ENCODE data around the gene RABL6.
"Not testable (repeated sequence)": the region's sequence is repeated elsewhere in the genome, so short reads cannot be mapped to it uniquely, and the experiment has no call there.

The RABL6 gene

DNA sequence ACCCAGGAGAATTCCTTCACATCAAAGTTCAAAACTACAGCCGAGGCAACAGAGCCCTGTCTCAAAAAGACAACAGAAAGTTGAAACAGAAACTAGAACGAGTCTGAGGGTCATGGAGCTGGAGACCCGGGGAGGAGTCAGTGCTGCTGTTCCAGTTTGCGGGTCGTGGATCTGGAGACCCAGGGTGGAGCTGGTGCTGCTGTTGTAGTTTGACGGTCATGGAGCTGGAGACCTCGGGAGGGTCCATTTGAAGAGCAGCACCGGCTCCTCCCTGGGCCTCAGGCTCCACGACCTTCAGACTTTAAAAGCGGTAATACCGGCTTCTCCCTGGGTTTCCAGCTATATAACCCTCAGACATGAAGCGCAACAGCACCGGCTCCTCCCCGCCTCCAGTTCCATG, 30.4 kb upstream of the RABL6 start:
- no peak for DNase-seq

DNA sequence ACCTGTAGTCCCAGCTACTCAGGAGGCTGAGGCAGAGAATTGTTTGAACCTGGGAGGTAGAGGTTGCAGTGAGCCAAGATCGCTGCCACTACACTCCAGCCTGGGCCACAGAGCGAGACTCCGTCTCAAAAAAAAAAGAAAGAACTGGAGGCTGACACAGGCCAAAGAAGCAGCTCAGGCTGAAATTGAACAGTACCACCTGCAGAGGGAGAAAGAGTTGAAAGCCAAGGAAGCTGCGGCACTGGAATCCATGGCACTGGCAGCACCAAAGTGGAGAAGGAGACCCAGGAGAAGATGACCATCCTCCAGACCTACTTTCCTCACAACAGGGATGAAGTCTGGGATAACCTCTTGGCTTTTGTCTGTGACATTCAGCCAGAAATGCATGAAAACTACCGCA, 27.9 kb upstream of the RABL6 start:
- DNase-seq, result no peak

DNA sequence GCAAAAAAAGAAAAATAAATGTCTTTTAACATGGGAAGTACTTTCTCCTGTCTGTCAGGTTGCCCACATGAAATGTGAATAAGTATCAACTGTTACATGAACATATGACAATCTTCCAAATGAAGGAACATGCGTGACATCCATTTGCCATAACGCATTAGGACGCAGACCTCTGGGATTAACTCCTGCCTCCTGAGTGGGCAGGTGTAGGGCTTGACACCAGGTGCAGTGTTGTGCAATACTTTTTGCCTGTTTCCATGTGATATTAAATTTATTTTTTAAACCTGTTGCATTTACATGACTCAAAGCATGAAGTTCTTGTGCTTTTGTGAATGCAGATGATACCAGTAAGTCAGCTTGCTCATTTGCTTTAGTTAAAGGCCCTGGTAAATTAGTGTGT, 25.3 kb upstream of the RABL6 start:
- DNase-seq, result no peak

DNA sequence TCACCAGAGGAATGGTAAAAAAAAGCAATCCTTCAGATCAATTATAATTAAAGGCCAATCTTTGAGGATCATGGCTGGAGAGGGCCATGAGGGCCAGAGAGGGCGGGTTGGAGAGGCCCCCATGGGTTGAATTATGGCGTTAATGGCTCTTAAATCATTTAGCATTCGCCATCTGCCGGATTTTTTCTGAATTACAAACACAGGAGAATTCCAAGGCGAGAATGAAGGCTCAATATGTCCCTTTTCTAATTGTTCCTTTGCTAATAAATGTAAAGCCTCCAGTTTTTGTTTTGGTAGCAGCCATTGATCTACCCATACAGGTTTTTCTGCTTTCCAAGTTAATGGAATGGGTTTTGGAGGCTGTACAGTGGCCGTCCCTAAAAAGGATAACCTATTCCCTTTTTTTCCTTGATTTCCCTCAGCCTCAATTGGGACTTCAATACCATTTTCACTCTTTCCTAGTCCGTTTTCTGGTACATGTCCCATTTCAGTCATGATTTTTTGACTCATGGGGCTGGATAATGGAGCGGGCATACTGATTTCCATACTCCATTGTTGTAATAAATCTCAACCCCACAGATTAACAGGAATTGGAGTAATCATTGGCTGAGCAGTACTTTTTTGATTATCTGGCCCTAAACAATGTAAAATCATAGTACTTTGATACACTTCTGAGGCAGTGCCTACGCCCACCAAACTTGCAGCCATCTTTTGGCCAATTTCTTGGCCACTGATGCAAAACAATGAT, 23.3 kb upstream of the RABL6 start:
- DNase-seq, result peak in 1 of 2 donors; percentile 48

DNA sequence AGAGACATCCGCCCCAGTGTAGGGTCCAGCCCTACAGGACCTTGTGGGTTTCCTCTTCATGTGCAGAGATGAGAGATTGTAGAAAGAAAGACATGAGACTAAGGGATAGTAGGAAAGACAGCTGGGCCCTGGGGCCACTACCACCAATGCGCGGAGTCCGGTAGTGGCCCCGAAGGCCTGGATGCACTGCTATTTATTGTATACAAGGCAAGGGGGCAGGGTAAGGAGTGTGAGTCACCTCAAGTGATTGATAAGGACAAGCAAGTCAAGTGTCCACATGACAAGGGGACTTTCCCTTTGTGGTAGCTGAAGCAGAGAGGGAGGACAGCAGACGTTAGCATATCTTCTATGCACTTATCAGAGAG, 22.8 kb upstream of the RABL6 start:
- DNase-seq, result peak in 1 of 2 donors; percentile 64

DNA sequence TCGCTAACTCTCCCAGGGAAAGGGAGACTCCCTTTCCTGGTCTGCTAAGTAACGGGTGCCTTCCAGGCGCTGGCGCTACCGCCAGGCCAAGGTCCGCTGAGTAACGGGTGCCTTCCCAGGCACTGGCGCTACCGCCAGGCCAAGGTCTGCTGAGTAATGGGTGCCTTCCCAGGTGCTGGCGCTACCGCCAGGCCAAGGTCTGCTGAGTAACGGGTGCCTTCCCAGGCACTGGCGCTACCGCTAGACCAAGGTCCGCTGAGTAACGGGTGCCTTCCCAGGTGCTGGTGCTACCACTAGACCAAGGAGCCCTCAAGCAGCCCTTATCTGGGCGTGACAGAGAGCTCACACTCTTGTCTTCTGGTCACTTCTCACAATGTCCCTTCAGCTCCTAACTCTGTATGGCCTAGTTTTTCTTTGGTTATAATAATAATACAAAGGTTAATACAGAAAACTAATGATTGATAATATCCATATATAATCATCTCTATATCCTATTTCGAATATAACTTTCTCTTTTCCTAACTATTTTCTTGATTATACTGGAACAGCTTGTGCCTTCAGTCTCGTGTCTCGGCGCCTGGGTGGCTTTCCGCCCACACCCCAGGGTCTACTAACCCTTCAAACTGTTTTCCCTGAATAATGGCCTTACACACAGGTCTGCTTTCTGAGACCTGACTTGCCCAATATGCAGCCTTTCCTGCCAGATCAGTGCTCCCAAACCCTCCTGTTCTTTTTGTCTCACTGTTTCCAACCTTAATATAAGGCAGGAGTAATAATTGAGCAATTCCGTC, 22.0 kb upstream of the RABL6 start:
- not testable (repeated sequence) for DNase-seq

DNA sequence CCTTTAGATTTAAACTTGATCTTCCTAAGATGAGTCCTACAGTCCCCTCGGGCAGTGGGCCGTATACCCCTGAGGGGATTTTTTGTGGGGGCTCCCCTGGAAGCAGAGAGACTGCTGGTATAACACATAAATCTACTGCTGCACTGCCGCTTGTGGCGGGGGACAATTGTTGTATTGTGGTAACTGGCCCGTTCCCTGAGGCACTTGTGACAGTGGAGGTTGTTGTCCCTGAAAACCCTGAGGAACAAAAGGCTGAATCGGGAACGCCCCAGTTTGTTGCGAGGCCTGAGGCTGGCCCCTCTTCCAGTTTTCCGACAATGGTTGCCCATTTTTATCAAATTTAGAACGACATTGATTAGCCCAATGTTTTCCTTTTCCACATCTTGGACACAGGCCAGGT, 21.3 kb upstream of the RABL6 start:
- no peak for DNase-seq

DNA sequence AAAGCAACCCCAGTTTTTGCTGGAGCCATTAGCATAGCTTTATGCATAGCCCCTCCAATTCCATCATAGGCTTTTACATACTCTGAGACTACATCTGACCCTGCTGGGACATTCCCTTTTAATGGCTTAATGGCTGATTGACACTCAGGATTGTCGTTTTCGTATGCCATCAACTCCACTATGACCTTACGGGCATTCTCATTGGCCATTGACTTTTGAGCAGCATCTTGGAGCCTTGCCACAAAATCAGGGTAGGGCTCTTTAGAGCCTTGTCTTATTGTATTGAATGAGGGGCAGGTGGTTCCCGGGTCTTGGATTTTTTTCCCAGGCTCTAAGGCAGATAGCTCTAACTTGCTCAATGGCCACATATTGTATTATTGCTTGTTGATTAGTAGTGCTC, 20.8 kb upstream of the RABL6 start:
- DNase-seq, result not testable (repeated sequence)

DNA sequence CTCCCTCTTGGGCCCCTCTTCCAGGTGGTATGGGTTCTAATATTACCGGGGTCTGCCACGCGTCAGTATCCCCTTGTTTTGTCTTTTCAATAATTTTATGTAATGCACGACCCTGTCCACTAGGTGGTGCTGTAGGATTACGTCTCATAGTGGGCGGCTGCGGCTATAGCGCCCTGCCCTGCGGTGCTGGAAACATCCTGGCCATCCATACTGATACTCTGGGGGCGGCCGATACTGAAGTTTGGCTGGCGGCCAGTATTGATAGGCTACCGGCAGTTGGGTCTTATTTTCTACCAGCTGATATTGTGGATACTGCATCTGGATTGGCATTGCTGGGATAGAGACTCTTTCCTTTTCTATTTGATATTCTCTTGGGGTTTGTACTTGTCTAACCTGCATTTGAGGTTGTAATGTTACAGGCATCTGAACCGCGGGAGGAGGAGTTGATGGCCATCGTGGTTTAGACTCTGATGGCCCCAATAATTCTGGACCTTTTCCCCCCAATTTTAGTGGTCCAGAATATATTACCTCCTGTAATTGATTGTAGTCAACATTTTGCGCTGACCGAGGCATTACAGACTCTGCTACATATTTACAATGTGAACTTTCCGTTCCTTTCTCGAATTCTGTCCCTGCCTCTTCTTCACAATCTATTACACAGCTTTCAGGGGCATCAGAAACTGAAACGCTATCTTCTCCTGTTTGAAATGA, 19.9 kb upstream of the RABL6 start:
- DNase-seq, result peak; percentile 70 to 85

DNA sequence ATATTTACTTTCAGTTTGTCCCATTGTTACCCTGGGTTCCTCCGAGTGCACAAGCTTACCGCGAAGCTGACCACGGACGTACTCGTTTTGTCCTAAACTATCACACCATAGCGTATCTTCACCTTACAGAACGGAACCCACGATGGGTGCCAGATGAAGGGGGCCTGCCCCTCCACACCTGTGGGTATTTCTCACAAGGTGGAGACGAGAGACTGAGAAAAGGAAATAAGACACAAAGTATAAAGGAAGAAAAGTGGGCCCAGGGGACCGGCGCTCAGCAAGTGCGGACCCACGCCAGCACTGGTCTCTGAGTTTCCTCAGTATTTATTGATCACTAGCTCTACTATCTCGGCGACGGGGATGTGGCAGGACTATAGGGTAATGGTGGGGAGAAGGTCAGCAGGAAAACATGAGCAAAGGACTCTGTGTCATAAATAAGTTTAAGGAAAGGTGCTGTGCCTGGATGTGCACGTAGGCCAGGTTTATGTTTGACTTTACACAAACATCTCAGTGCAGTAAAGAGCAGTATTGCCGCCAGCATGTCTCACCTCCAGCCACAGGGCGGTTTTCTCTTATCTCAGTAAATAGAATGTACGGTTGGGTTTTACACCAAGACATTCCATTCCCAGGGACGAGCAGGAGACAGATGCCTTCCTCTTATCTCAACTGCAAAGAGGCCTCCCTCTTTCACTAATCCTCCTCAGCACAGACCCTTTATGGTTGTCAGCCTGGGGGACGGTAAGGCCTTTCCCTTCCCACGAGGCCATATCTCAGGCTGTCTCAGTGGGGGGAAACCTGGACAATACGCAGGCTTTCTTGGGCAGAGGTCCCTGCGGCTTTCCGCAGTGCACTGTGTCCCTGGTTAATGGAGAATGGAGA, 18.9 kb upstream of the RABL6 start:
- DNase-seq, result not testable (repeated sequence)

DNA sequence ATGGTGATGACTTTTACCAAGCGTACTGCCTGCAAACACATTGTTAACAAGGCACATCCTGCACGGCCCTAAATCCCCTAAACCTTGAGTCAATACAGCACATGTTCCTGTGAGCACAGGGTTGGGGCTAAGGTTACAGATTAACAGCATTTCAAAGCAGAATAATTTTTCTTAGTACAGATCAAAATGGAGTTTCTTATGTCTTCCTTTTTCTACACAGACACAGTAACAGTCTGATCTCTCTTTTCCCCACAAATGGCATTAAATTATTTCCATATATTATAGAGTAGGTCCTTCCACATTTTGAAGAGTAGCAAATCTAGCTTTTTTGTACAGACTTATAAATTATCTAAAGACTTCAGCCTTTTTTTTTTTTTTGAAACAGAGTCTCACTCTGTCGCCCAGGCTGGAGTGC, 18.2 kb upstream of the RABL6 start:
- DNase-seq, result no peak

DNA sequence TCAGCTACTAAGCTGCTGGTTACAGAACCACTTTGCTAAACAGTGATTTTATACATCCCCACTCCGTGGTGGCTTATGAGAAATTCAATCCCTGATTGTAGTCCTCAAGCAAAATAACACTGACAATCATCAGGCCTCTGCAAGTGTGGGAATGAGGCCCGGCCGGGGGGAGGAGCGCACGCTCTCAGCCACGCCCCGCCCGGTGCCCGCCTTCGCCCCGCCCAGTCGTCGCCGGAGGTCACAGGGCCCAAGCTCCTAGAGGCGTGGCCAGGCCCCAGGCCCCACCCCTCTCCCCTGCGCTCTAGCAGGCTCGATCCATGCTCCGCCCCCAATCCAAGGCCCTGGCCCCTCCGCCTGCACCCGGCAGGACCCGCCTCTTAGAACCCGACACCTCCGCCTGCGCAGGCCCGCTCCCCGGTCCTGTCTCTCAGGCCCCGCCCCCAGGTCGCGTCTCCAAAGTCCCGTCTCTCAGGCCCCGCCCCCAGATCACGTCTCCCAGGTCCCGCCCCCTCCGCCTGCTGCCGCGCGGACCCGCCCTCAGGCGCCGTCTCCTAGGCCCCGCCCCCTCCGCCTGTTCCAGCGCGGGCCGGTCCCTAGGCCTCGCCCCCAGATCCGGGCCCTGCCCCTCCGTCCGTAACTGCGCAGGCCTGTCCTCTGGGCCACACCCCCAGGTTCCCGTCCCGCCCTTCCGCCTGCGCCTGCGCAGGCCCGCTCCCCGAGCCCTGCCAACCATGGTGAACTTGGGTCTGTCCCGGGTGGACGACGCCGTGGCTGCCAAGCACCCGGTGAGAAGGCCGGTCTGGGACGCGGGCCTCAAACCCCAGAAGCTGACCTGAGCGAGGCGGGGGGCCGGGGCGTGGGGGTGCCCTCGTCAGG, 16.9 kb upstream of the RABL6 start, which contains the start of gene TMEM141:
TMEM141 (plus strand) TSS at position 705 of the 876 bp plus-strand sequence; CDS start at position 732, 27 bp downstream.
- peak; percentile 99 to 100 for DNase-seq

DNA sequence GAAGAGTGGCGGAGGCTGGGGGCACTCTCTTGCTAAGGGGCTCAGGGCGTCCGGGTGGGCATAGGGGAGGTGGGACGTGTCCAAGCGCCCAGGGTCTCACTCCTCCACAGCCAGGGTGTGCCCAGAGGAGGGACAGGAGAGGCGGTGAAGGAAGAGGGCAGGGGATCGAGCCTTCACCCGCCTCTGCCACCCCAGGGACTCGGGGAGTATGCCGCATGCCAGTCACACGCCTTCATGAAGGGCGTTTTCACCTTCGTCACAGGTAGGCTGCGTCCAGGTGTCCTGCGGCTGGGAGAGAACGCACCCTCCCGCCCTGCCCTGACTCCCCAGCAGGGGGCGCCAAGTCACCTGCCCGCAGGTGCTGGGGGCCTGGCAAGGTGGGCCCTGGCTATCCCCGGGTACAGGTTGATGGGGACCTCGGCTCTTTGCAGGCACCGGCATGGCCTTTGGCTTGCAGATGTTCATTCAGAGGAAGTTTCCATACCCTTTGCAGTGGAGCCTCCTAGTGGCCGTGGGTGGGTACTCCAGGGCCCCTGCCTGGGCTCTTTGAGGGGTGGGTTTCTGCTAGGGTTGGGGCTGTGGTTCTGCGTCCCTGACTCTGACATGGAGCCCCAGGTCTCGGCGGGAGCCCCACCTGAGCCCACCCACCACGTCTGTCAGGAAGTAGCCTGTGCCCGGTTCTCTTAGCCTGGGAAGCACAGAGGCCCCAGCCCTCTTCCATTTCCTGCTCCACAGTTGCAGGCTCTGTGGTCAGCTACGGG, 16.1 kb upstream of the RABL6 start:
- DNase-seq, result peak; percentile 67 to 79

DNA sequence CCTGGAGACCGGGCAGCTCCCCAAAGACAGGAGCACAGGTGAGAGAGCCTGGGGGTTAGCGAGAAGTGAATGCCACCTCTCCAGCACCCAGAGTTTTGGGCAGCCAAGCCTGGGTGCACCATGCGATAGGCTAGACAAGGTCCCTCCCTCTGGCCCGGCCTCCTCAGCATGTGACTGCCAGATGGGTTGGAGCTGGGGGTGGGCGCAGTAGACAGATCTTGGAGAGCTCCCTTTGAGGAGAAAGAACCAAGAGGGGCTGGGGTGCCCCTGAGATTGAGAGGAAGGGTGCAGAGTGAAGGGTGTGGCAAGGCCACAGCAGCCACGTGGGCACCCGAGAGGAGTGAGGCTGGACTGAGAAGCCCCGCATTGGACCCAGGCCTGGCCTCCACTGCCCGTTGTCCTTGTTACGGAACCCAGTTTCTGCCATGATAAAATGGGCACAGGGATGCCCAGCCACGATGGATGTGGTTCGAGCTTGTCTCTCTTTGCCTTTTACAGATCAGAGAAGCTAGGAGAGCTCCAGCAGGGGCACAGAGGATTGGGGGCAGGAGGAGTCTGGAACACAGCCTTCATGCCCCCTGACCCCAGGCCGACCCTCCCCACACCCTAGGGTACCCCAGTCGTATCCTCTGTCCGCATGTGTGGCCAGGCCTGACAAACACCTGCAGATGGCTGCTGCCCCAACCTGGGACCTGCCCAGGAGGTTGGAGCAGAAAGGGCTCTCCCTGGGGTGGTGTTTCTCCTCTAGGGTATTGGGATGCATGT, 15.2 kb upstream of the RABL6 start:
- DNase-seq, result no peak

DNA sequence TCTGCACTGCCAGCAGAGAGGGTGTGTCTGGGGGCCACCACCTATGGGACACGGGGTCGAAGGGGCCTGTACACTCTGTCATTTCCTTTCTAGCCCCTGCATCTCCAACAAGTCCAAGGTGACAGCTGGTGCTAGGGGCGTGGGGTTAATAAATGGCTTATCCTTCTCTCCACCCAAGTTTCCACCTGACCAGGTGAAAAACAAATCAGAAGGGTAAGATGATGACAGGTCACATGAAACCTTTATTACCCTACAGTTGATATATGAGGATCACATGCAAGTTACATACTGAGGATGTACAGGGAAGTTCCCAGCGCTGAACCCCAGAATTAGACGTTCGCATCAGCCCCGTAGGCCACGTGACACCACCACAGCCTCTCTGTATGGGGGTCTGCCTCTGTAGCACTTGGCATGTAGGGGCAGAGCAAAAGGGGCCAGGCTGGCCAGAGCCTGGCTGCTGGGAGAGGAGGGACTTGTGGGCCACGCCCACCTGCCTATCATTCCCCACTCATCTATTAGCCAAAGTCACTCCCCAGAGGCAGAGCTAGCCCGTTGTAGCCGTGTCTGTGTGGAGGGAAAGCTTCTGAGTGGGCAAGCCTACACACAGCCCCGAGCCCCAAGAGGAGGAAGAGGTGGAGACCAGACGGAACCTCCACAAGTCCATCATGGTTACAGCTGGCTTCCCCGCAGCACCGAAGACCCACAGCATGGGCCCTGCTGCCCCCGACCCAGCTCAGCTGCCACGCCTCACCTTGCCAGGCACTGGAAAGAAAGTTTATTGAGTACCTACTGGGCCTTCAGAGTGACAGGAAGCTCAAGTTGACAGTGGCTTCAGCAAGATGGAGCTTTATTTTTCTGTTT, 14.4 kb upstream of the RABL6 start:
- no peak for DNase-seq

DNA sequence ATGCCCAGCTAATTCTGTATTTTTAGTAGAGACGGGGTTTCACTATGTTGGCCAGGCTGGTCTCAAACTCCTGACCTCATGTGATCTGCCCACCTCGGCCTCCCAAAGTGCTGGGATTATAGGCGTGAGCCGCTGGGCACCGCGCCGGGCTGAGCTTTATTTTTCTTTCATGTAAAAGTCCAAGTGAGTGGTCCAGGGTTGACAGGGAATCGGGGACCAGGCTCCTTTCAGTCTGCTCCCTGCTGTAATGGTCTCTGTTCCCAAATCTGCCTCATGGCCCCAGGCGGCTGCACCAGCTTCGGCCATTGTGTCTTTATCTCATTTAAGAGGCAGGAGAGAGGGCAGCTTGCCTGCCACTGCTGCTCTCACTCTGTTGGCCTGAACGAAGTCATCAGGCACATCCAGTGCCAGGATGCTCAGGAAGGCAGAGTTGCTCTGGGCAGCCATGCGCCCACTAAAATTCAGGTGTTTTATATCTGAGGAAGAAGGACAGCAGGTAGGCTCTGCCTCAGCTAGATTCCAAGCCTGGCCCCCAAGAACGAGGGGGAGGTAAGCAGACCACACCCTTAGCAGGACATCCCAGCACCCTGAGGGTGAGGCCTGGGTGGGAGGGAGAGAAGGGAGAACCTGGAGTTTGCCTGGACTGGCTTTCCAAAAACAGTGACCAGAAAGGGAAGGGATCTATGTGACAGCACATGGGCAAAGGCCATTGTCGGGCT, 13.3 kb upstream of the RABL6 start:
- no peak for DNase-seq

DNA sequence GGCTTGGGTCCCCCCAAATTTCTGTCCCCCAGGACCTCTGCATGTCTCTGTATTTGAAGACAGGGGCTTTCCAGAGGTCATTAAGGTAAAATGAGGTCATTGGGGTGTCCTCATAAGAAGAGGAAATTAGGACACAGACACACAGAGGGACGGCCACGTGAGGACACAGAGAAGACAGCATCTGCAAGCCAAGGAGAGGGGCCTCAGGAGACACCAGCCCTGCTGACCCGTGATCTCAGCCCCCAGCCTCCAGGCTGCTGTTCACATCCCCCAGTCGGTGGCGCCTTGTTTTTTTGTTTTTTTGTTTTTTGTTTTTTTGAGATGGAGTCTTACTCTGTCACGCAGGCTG, 12.8 kb upstream of the RABL6 start:
- no peak for DNase-seq

DNA sequence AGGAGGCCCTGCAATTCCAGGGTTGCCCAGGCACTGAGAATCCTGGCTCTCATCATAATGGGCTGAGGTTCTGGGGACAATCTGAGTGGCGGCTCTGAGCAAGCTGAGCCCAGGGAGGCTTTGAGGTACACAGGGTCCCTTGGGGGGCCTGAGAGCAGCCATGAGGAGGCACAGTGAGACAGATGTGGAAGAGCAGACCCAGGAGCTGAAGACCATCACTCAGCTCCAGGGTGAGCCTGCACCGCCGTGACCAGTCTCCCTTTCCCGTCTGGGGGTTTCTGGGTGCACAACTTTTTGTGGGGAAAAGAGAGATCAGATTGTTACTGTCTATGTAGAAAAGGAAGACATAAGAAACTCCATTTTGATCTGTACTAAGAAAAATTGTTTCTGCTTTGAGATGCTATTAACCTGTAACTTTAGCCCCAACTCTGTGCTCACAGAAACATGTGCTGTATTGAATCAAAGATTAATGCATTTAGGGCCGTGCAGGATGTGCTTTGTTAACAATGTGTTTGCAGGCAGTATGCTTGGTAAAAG, 11.4 kb upstream of the RABL6 start, which contains the start of gene CCDC183:
CCDC183 (plus strand) TSS at position 101 of the 537 bp plus-strand sequence; CDS start at position 161, 60 bp downstream.
- no peak for DNase-seq

Data from CD4-positive, alpha-beta T cell treated with Interferon alpha-2 for 1 hour (primary cell).